ENCODE data around the gene ARHGAP31.
A peak's percentile ranks its signal among the peaks of the same experiment; 100 is the strongest.

Gene ARHGAP31

DNA sequence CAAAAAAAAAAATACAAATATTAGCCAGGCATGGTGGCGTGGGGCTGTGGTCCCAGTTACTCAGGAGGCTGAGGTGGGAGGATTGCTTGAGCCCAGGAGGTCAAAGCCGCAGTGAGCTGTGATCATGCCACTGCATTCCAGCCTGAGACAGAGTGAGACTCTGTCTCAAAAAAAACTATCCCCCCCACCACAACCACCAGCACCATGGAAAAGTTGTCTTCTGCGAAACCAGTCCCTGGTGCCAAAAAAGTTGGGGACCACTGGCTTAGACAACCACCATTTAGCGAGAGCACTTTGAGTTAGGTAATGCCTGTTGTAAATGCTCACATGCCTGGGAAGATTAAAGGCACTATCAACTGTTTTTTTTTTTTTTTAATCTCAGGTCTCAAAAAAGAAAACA is 15.4 kb downstream of the ARHGAP31 start (continued):
- TF ChIP-seq, protein P1, sequence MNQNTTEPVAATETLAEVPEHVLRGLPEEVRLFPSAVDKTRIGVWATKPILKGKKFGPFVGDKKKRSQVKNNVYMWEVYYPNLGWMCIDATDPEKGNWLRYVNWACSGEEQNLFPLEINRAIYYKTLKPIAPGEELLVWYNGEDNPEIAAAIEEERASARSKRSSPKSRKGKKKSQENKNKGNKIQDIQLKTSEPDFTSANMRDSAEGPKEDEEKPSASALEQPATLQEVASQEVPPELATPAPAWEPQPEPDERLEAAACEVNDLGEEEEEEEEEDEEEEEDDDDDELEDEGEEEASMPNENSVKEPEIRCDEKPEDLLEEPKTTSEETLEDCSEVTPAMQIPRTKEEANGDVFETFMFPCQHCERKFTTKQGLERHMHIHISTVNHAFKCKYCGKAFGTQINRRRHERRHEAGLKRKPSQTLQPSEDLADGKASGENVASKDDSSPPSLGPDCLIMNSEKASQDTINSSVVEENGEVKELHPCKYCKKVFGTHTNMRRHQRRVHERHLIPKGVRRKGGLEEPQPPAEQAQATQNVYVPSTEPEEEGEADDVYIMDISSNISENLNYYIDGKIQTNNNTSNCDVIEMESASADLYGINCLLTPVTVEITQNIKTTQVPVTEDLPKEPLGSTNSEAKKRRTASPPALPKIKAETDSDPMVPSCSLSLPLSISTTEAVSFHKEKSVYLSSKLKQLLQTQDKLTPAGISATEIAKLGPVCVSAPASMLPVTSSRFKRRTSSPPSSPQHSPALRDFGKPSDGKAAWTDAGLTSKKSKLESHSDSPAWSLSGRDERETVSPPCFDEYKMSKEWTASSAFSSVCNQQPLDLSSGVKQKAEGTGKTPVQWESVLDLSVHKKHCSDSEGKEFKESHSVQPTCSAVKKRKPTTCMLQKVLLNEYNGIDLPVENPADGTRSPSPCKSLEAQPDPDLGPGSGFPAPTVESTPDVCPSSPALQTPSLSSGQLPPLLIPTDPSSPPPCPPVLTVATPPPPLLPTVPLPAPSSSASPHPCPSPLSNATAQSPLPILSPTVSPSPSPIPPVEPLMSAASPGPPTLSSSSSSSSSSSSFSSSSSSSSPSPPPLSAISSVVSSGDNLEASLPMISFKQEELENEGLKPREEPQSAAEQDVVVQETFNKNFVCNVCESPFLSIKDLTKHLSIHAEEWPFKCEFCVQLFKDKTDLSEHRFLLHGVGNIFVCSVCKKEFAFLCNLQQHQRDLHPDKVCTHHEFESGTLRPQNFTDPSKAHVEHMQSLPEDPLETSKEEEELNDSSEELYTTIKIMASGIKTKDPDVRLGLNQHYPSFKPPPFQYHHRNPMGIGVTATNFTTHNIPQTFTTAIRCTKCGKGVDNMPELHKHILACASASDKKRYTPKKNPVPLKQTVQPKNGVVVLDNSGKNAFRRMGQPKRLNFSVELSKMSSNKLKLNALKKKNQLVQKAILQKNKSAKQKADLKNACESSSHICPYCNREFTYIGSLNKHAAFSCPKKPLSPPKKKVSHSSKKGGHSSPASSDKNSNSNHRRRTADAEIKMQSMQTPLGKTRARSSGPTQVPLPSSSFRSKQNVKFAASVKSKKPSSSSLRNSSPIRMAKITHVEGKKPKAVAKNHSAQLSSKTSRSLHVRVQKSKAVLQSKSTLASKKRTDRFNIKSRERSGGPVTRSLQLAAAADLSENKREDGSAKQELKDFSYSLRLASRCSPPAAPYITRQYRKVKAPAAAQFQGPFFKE (tag by site-specific recombination; IDR thresholded peaks at IDR 0.05; ENCODE audit: borderline replicate concordance), result no peak
- TF ChIP-seq, protein P2, sequence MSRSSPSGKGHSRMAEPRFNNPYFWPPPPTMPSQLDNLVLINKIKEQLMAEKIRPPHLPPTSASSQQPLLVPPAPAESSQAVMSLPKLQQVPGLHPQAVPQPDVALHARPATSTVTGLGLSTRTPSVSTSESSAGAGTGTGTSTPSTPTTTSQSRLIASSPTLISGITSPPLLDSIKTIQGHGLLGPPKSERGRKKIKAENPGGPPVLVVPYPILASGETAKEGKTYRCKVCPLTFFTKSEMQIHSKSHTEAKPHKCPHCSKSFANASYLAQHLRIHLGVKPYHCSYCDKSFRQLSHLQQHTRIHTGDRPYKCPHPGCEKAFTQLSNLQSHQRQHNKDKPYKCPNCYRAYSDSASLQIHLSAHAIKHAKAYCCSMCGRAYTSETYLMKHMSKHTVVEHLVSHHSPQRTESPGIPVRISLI (tag by site-specific recombination; IDR thresholded peaks at IDR 0.05), result no peak
- TF ChIP-seq OSR2 (tag by site-specific recombination; IDR thresholded peaks at IDR 0.05) (no peak), PRDM1 (tag by site-specific recombination; IDR thresholded peaks at IDR 0.05) (no peak), ZNF701 (tag by site-specific recombination; IDR thresholded peaks at IDR 0.05) (no peak), IKZF3 (tag by site-specific recombination; IDR thresholded peaks at IDR 0.05) (no peak)

DNA sequence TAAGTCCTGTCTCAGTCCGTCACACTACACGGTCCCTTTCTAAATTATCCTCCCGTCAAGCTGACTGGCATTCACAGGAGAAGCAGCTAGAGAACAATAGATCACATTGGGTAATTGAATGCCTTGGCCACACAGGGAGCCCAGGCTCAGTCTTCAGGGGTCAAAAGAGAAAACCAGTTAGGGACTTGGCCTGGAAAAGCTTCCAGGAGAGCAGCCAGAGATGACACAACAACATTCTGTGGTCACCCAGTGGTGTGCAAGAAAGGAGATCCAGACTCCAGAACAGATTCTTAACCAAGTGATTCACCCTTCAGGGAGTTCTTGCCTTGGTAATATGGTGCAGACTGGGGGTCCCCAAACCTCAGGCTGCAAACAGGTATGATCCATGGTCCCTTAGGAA is 15.9 kb downstream of the ARHGAP31 start:
- TF ChIP-seq, protein P3, sequence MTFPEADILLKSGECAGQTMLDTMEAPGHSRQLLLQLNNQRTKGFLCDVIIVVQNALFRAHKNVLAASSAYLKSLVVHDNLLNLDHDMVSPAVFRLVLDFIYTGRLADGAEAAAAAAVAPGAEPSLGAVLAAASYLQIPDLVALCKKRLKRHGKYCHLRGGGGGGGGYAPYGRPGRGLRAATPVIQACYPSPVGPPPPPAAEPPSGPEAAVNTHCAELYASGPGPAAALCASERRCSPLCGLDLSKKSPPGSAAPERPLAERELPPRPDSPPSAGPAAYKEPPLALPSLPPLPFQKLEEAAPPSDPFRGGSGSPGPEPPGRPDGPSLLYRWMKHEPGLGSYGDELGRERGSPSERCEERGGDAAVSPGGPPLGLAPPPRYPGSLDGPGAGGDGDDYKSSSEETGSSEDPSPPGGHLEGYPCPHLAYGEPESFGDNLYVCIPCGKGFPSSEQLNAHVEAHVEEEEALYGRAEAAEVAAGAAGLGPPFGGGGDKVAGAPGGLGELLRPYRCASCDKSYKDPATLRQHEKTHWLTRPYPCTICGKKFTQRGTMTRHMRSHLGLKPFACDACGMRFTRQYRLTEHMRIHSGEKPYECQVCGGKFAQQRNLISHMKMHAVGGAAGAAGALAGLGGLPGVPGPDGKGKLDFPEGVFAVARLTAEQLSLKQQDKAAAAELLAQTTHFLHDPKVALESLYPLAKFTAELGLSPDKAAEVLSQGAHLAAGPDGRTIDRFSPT (tag by site-specific recombination; IDR thresholded peaks at IDR 0.05), result no peak
- peak; percentile 59 for TF ChIP-seq GLIS1 (tag by site-specific recombination; IDR thresholded peaks at IDR 0.05)
- no peaks in the 10 kb centered on the region for H3K9me3 ChIP-seq (ENCODE audit: control insufficient read depth, insufficient read depth, low read depth, low read length)
- peaks cover 0 to 3% of the 10 kb centered on the region in 2 experiments; a peak in 1 of 3 replicates for H3K36me3 ChIP-seq (ENCODE audit: control insufficient read depth in 2 of 2, insufficient read depth in 1 of 2, low read length in 2 of 2)
- ChIA-PET POLR2A (no interaction called here), CTCF (interaction anchor here (0.6 to 1.1 kb wide), 2 partner anchors 13 to 105 kb away, joined by 3 read pairs; no protein-coding TSS in a partner anchor)
- no peak overlapping the region for H3K4me3 ChIP-seq (ENCODE audit: low read depth, low read length)
- no peak overlapping the region for H3K27ac ChIP-seq (ENCODE audit: extremely low read depth, low read depth, low read length)
- H3K4me1 ChIP-seq (ENCODE audit: control insufficient read depth, insufficient read depth, low read length), result no peaks in the 10 kb centered on the region

DNA sequence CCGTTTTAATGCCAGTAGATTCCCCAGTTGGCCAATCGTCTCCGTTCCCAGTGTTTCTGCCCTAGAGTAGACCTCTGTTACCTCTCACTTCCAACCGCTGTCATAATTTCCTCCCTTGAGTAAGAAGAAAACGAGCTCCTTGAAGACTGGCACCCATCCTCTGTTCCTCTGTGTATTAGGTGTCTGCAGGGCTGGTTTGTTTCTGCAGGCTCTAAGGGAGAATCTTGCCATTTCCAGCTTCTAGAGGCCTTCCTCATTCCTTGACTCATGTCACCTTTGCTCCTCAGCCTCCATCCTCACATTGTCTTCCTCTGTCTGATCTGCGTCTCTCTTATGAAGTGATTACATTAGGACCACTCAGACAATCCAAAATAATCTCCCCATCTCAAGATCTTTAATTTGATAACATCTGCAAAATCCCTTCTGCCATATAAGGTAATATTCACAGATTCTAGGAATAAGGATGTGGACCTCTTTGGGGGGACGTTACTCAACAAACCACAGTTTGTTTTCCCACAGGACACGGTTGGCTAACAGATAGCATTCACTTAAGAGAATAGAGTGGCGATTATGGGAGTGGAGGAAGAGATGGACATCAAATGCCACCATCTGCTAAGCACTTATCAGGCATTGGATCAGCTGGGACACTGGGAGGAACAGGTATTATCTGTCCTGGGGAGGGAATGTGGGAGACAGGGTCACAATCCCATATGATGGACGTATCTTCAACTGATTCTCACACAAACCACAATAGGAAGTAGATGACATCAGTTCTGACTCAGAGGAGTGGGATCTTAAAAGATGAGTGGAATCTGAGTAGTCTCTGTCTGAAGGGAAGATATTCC is 17.1 kb downstream of the ARHGAP31 start:
- CTCF ChIA-PET, result interaction anchor here (1.1 kb wide), 1 partner anchor 14 kb away, joined by 3 read pairs; no protein-coding TSS in a partner anchor
- peaks cover 0 to 3% of the 10 kb centered on the region in 2 experiments; a peak in 1 of 3 replicates for H3K36me3 ChIP-seq (ENCODE audit: control insufficient read depth in 2 of 2, insufficient read depth in 1 of 2, low read length in 2 of 2)
- H3K27ac ChIP-seq (ENCODE audit: extremely low read depth, low read depth, low read length), result no peak overlapping the region
- H3K9me3 ChIP-seq (ENCODE audit: control insufficient read depth, insufficient read depth, low read depth, low read length), result no peaks in the 10 kb centered on the region
- H3K4me1 ChIP-seq (ENCODE audit: control insufficient read depth, insufficient read depth, low read length), result no peaks in the 10 kb centered on the region
- H3K4me3 ChIP-seq (ENCODE audit: low read depth, low read length), result no peak overlapping the region
- POLR2A ChIA-PET, result interaction anchor here (0.7 kb wide), 1 partner anchor 12 kb away, joined by 3 read pairs; no protein-coding TSS in a partner anchor
- TF ChIP-seq GLI4 (tag by site-specific recombination; IDR thresholded peaks at IDR 0.05) (no peak), ZNF791 (tag by site-specific recombination; IDR thresholded peaks at IDR 0.05) (no peak), EGR2 (tag by site-specific recombination; IDR thresholded peaks at IDR 0.05; ENCODE audit: low read depth) (no peak), ZNF10 (tag by site-specific recombination; IDR thresholded peaks at IDR 0.05) (peak; percentile 79; the same call in 1 of the 2 replicates), MEIS1 (CRISPR knock-in tag; IDR thresholded peaks at IDR 0.05; ENCODE audit: borderline replicate concordance) (peak; percentile 58; the same call in 1 of the 2 replicates)
